HL-60 (cell line): Measurements from ENCODE around the gene FAM120A.

Experiments
- DNase-seq, 2 experiments: peaks; one replicate each; pipeline ENCODE4 v3.0.0-alpha.2; 2010 to 2020; ENCODE audit warnings: low read depth in 1 of 2, low spot score in 1 of 2
- H3K27ac ChIP-seq: fragments of 250-450 bp; sonication (Bioruptor Pico); replicated peaks from 2 replicates; pipeline ENCODE4 v1.5.1; 2020; ENCODE audit warnings: mild to moderate bottlenecking, moderate library complexity
- H3K27me3 ChIP-seq: fragments of 250-450 bp; sonication (Bioruptor Pico); 2 replicates; pipeline ENCODE4 v1.5.1; 2021; ENCODE audit warnings: mild to moderate bottlenecking, moderate library complexity; ENCODE audit not compliant: insufficient read depth, poor library complexity, severe bottlenecking
- H3K4me3 ChIP-seq: replicated peaks from 2 replicates; pipeline ENCODE4 v1.5.1; 2011; ENCODE audit warnings: mild to moderate bottlenecking, control low read depth, low read length; ENCODE audit not compliant: insufficient read depth
- CTCF ChIP-seq: IDR thresholded peaks from one replicate; pipeline ENCODE4 v1.5.1; 2011; ENCODE audit warnings: low read length, control low read depth, inconsistent platforms; ENCODE audit not compliant: insufficient read depth
- GABPA ChIP-seq: IDR thresholded peaks from 2 replicates; pipeline ENCODE4 v1.6.1; 2012; ENCODE audit warnings: low read depth
- POLR2AphosphoS5 ChIP-seq: IDR thresholded peaks from 2 replicates; pipeline ENCODE4 v1.6.1; 2012; ENCODE audit warnings: low read depth
- REST ChIP-seq: IDR thresholded peaks from 2 replicates; pipeline ENCODE4 v1.6.1; 2012; ENCODE audit warnings: low read depth; ENCODE audit not compliant: insufficient replicate concordance
- SPI1 ChIP-seq: IDR thresholded peaks from 2 replicates; pipeline ENCODE4 v1.6.1; 2012; ENCODE audit warnings: low read depth, mild to moderate bottlenecking, borderline replicate concordance

FAM120A gene

GRCh38 chr9:93477397-93477796 lies 25.9 kb downstream of the FAM120A start:
- Histone ChIP-seq H3K27me3 (no peaks in the 10 kb centered on the region), H3K27ac (no peak overlapping the region), H3K4me3 (no peak overlapping the region)
- no peak for TF ChIP-seq POLR2AphosphoS5
- no peak for TF ChIP-seq SPI1
- TF ChIP-seq REST, result no peak
- no peak for TF ChIP-seq GABPA
- no peak for TF ChIP-seq CTCF
- DNase-seq, result no peak

GRCh38 chr9:93479726-93480125 lies 28.2 kb downstream of the FAM120A start:
- H3K27me3 ChIP-seq, result no peaks in the 10 kb centered on the region
- peak in 1 of 2 experiments; percentile 21 for DNase-seq
- no peak overlapping the region for H3K27ac ChIP-seq
- no peak for TF ChIP-seq GABPA
- TF ChIP-seq CTCF, result no peak
- no peak for TF ChIP-seq SPI1
- no peak for TF ChIP-seq POLR2AphosphoS5
- TF ChIP-seq REST, result no peak
- H3K4me3 ChIP-seq, result no peak overlapping the region

DNA sequence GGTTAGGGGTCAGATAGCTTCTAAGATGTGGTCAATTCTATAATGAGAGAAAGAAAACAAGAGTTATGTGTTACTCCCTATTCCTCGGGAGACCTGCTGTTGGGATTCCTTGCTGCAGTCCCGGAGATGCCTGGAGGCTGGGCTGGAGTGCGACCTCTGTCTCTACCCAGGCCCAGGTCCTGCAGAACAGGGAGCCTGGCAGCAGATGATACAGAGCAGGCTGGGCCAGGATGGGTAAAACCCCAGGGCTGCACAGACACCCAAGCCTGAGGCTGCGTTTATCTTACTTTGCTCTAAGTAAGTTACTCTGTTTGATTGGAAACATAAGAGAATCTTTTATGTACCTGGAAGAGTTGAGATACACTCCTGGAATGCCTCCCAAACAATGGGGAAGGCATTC lies 28.8 kb downstream of the FAM120A start:
- TF ChIP-seq POLR2AphosphoS5 (no peak), GABPA (no peak), CTCF (no peak), SPI1 (no peak), REST (no peak)
- Histone ChIP-seq H3K27me3 (no peaks in the 10 kb centered on the region), H3K4me3 (no peak overlapping the region), H3K27ac (no peak overlapping the region)
- DNase-seq, result no peak
